GM20431 (cell line): ENCODE results near the gene KCNH6.

ENCODE experiments used
- in situ Hi-C: fragments of 300-500 bp; cut with MseI, MboI; formaldehyde crosslinking; loops from one replicate; pipeline ENCODE4 v1.15.0; 2020; ENCODE audit warnings: low sequenced_read_pairs; ENCODE audit not compliant: unreplicated experiment

Gene KCNH6

DNA sequence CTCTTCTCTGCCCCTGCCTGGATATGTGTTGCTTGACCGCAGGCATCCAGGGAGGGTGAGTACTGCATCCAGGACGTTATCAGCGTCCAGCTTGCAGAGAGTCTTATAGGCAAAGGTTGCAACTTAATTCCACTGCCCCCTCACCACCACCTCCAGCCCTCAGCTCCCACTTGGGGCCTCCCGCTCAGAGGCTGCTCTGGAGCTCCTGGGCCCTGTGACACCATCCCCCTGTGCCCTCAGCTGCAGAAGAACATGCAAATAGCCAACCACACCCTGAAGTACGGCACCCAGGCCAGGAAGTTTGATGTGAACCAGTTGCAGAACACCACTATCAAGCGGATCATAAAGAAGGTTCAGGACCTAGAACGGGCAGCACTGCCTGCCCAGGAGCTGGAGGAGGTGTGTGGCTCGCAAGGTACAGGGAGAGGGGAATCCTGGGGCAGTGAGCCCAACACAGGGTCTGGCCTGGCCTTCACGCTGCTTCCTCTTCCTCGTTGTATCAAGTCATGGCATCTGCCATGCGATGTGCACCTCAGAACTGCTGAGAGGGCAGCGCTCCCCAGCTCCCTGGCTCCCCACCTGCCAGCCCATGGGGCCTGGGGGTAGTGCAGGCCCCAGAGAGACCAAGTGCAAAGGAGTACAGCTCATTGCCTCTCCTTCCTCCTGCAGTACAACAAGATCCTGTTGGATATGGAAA is 36.7 kb upstream of the KCNH6 start:
- in situ Hi-C loops, result no loop called here

- in situ Hi-C loops, result no loop called here
Observed at GRCh38 chr17:63487014-63487339, 36.2 kb upstream of the KCNH6 start.

DNA sequence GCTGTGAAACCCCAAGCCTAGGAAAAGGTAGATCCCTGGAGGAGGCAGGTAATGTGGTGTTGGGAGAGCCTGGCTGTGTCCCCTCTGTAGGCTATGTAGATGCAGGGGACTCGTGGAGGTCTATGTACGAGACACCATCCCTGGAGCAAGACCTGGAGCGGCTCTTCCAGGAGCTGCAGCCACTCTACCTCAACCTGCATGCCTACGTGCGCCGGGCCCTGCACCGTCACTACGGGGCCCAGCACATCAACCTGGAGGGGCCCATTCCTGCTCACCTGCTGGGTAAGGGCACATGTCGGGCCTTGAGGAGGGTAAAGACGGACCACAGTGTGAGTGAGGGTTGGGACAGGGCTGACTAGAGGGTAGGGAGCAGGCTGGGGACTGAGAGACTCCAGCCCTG is 34.3 kb upstream of the KCNH6 start:
- in situ Hi-C loops, result no loop called here

GRCh38 chr17:63489291-63489690 is 33.9 kb upstream of the KCNH6 start:
- in situ Hi-C loops, result no loop called here

- in situ Hi-C loops, result no loop called here
Observed at GRCh38 chr17:63490329-63490728, 32.8 kb upstream of the KCNH6 start.

DNA sequence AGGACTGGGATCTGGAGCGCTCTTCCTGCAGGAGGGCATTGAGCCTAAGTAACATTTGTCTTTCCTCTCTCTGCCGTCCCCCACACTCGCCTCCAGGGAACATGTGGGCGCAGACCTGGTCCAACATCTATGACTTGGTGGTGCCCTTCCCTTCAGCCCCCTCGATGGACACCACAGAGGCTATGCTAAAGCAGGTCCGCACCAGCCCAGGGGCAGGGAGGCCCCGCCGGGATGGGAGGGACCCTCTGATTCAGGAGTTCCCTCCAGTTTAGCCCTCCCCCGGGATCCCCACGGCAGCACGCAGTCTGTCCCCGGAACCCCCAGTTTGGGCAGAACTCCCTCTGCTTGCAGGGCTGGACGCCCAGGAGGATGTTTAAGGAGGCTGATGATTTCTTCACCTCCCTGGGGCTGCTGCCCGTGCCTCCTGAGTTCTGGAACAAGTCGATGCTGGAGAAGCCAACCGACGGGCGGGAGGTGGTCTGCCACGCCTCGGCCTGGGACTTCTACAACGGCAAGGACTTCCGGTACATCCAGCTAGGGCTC is 32.2 kb upstream of the KCNH6 start:
- in situ Hi-C loops, result no loop called here

GRCh38 chr17:63491413-63491812 is 31.7 kb upstream of the KCNH6 start:
- in situ Hi-C loops, result no loop called here

GRCh38 chr17:63491977-63492618 is 31.1 kb upstream of the KCNH6 start:
- in situ Hi-C loops, result no loop called here

DNA sequence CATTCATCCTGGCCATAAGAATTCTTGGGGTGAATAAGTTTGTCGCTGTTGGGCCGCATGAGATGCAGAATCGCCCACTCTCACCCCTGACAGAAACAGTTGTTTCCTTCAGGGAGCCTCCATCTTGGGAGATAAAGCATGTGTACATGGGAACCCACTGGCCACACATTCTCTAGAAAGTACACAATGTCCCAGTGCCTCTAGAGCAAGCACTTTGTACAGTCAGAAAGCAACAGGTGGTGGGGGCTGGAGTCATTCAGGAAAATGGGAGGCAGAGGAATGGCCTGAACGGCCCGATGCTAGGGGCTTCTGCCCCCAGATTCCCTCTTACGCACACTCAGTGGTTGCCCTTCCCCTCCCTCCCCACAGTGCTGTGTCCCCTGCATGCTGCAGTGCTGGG is 30.2 kb upstream of the KCNH6 start:
- in situ Hi-C loops, result no loop called here

DNA sequence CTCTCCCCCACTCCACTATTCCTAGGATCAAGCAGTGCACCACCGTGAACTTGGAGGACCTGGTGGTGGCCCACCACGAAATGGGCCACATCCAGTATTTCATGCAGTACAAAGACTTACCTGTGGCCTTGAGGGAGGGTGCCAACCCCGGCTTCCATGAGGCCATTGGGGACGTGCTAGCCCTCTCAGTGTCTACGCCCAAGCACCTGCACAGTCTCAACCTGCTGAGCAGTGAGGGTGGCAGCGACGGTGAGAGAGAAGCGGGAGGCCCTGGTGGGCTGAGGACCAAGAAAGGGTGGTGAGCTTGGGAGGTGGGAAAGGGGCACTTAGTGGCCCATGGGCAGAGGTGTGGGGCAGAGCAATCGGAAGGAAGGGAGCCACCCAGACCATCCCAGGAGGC is 29.7 kb upstream of the KCNH6 start:
- in situ Hi-C loops, result no loop called here

DNA sequence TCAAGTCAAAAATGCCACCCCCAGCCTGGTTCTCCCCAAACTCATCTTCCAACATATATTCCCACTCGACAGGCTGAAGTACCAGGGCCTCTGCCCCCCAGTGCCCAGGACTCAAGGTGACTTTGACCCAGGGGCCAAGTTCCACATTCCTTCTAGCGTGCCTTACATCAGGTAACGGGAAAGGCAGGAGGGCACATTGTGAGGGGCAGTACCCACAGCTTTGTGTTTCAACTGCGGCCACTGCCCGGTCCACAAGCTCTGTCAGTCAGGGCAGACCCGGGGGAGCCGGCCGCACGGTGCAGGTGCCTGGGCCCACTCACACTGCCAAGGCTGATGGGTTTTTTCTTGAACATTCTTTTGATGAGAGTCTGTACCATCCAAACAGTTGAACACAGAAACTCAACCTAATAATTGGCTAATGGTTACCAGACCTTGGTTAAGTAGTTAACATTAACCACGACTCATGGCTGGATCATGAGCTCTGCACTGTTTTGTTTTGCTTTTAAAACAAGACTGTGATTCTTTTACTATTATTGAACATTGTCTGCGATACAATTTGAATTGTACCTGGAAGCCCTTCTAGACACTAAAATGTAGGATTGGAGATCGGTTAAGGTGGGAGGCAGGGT is 28.7 kb upstream of the KCNH6 start:
- in situ Hi-C loops, result no loop called here

- in situ Hi-C loops, result no loop called here
Observed at GRCh38 chr17:63495491-63495890, 27.7 kb upstream of the KCNH6 start.

DNA sequence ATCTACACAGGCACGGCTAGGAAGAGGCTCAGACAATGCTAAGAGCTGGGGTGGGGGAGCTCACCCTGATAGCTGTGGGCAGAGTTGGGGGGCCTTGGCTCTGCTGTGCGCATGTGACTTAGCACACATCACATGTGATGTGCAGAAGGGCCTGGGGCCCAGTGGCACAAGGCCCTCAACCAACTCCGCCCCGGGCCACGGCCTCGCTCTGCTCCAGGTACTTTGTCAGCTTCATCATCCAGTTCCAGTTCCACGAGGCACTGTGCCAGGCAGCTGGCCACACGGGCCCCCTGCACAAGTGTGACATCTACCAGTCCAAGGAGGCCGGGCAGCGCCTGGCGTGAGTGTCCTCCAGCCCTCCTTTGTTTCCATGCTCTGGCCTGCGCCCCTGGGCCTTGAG is 27.0 kb upstream of the KCNH6 start:
- in situ Hi-C loops, result no loop called here

- in situ Hi-C loops, result no loop called here
Observed at GRCh38 chr17:63496663-63497400, 26.3 kb upstream of the KCNH6 start.

- in situ Hi-C loops, result no loop called here
Observed at GRCh38 chr17:63497708-63498483, 25.3 kb upstream of the KCNH6 start.

DNA sequence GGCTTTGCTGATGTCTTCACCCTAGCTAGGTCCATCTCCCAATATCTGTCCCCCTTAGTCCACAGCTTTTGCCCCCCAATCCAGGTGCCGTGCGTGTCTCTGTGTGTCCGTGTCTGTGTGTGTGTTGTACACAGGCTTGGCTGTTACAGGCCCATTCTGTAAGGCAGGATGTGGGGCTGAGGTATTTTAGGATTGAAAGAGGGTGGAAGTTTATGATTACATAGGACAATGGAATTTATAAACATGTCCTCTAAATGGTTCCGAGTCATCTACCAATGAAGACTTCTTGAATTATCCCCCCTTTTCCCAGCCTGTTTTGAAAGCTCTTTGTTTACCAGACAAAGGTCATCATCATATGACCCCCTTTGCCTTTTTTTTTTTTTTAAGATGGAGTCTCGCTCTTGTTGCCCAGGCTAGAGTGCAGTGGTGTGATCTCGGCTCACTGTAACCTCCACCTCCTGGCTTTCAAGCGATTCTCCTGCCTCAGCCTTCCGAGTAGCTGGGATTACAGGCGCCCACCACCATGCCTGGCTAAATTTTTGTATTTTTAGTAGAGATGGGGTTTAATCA is 24.4 kb upstream of the KCNH6 start:
- in situ Hi-C loops, result no loop called here

DNA sequence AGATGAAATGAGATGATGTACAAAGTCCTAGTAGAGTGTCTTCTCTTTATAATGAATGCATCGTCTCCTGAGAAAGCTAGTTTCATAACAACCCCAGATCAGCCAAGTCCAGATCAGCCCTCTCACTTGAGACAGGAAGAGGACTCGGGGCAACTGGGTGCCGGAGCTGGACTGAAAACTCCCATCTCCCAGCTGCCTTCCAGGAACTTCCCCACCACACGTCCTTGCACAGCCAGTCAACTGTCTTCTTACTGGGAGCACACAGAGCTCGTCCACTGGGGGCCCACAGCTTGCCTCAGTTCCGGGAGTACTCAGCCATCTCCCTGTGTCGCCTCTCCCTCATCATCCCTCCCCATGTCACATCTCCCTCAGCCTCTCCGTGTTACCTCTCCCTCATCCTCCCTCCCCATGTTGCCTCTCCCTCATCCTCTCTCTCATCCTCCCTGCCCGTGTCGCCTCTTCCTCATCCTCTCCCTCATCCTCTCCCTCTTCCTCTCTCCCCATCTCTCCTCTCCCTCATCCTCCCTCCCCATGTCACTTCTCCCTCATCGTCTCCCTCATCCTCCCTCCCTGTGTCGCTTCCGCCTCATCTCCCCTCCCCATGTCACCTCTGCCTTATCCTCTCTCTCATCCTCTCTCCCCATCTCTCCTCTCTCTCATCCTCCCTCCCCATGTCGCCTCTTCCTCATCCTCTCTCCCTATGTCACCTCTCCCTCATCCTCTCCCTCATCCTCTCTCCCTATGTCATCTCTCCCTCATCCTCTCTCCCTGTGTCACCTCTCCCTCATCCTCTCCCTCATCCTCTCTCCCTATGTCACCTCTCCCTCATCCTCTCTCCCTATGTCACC is 22.4 kb upstream of the KCNH6 start:
- in situ Hi-C loops, result no loop called here

- in situ Hi-C loops, result no loop called here
Observed at GRCh38 chr17:63503341-63503705, 19.8 kb upstream of the KCNH6 start.

- in situ Hi-C loops, result no loop called here
Observed at GRCh38 chr17:63504261-63504660, 18.9 kb upstream of the KCNH6 start.
